ENCODE data around the gene NEDD1. TPM values are rescaled to one million over a fixed set of nuclear protein-coding genes. Genes with fewer than 3 reads are reported as not detected.

NEDD1 gene
- total RNA-seq, 1 donor from 2014 or later: 31.3 TPM

GRCh38 chr12:96874211-96874610 is 32.8 kb upstream of the NEDD1 start:
- H3K79me2 ChIP-seq (ENCODE audit: insufficient read depth, low read length): no peaks in the 10 kb centered on the region
- no peak overlapping the region for H2AFZ ChIP-seq (ENCODE audit: low read depth, low read length)
- no peaks in the 10 kb centered on the region for H3K36me3 Mint-ChIP-seq (ENCODE audit: low read depth, unreplicated experiment)
- H3K9me3 ChIP-seq (ENCODE audit: insufficient read depth, low read depth, low read length): no peaks in the 10 kb centered on the region
- no peak overlapping the region for H3K4me3 ChIP-seq (ENCODE audit: insufficient read depth, low read depth, low read length)
- no peak overlapping the region for H3K4me2 ChIP-seq (ENCODE audit: low read length)
- H3K4me1 ChIP-seq (ENCODE audit: insufficient read depth, low read length): peaks cover 13% of the 10 kb centered on the region
- TF ChIP-seq, protein P1, sequence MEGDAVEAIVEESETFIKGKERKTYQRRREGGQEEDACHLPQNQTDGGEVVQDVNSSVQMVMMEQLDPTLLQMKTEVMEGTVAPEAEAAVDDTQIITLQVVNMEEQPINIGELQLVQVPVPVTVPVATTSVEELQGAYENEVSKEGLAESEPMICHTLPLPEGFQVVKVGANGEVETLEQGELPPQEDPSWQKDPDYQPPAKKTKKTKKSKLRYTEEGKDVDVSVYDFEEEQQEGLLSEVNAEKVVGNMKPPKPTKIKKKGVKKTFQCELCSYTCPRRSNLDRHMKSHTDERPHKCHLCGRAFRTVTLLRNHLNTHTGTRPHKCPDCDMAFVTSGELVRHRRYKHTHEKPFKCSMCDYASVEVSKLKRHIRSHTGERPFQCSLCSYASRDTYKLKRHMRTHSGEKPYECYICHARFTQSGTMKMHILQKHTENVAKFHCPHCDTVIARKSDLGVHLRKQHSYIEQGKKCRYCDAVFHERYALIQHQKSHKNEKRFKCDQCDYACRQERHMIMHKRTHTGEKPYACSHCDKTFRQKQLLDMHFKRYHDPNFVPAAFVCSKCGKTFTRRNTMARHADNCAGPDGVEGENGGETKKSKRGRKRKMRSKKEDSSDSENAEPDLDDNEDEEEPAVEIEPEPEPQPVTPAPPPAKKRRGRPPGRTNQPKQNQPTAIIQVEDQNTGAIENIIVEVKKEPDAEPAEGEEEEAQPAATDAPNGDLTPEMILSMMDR (IDR thresholded peaks at IDR 0.05; ENCODE audit: insufficient read depth, low read depth, low read length): no peak
- no peak for TF ChIP-seq EZH2 (IDR thresholded peaks at IDR 0.05; ENCODE audit: insufficient read depth, low read length)
- H3K9me3 Mint-ChIP-seq (ENCODE audit: unreplicated experiment): no peaks in the 10 kb centered on the region
- no peaks in the 10 kb centered on the region for H3K27me3 ChIP-seq (ENCODE audit: insufficient read depth, low read length)
- H3K9ac ChIP-seq (ENCODE audit: low read length): no peak overlapping the region
- DNase-seq (ENCODE audit: low read depth): no peak
- peaks cover 21% of the 10 kb centered on the region for H3K4me1 Mint-ChIP-seq (ENCODE audit: low read depth, unreplicated experiment)
- H3K27ac Mint-ChIP-seq (ENCODE audit: unreplicated experiment): no peak overlapping the region
- no peaks in the 10 kb centered on the region for H3K27me3 Mint-ChIP-seq (ENCODE audit: low read depth, unreplicated experiment)
- H3K4me3 Mint-ChIP-seq (ENCODE audit: unreplicated experiment): no peak overlapping the region
- no peaks in the 10 kb centered on the region for H3K36me3 ChIP-seq (ENCODE audit: insufficient read depth, low read length)
- H4K20me1 ChIP-seq (ENCODE audit: insufficient read depth, low read length): no peaks in the 10 kb centered on the region
- no peak overlapping the region for H3K27ac ChIP-seq (ENCODE audit: low read depth, low read length)
- FAIRE-seq: no peak

GRCh38 chr12:96876966-96877365 is 30.1 kb upstream of the NEDD1 start:
- FAIRE-seq (no peak), DNase-seq (ENCODE audit: low read depth) (peak; percentile 42)
- no peak overlapping the region for H3K4me3 Mint-ChIP-seq (ENCODE audit: unreplicated experiment)
- H3K27me3 ChIP-seq (ENCODE audit: insufficient read depth, low read length): no peaks in the 10 kb centered on the region
- peaks cover 24% of the 10 kb centered on the region for H3K4me1 ChIP-seq (ENCODE audit: insufficient read depth, low read length)
- no peak overlapping the region for H3K27ac Mint-ChIP-seq (ENCODE audit: unreplicated experiment)
- H3K36me3 Mint-ChIP-seq (ENCODE audit: low read depth, unreplicated experiment): no peaks in the 10 kb centered on the region
- no peaks in the 10 kb centered on the region for H3K79me2 ChIP-seq (ENCODE audit: insufficient read depth, low read length)
- no peaks in the 10 kb centered on the region for H3K27me3 Mint-ChIP-seq (ENCODE audit: low read depth, unreplicated experiment)
- H3K27ac ChIP-seq (ENCODE audit: low read depth, low read length): no peak overlapping the region
- H2AFZ ChIP-seq (ENCODE audit: low read depth, low read length): no peak overlapping the region
- no peaks in the 10 kb centered on the region for H3K9me3 ChIP-seq (ENCODE audit: insufficient read depth, low read depth, low read length)
- H3K9me3 Mint-ChIP-seq (ENCODE audit: unreplicated experiment): no peaks in the 10 kb centered on the region
- TF ChIP-seq EZH2 (IDR thresholded peaks at IDR 0.05; ENCODE audit: insufficient read depth, low read length): no peak
- TF ChIP-seq, protein P1 (IDR thresholded peaks at IDR 0.05; ENCODE audit: insufficient read depth, low read depth, low read length): no peak
- H3K4me2 ChIP-seq (ENCODE audit: low read length): no peak overlapping the region
- peaks cover 26% of the 10 kb centered on the region for H3K4me1 Mint-ChIP-seq (ENCODE audit: low read depth, unreplicated experiment)
- no peaks in the 10 kb centered on the region for H4K20me1 ChIP-seq (ENCODE audit: insufficient read depth, low read length)
- H3K36me3 ChIP-seq (ENCODE audit: insufficient read depth, low read length): no peaks in the 10 kb centered on the region
- H3K4me3 ChIP-seq (ENCODE audit: insufficient read depth, low read depth, low read length): no peak overlapping the region
- no peak overlapping the region for H3K9ac ChIP-seq (ENCODE audit: low read length)

DNA sequence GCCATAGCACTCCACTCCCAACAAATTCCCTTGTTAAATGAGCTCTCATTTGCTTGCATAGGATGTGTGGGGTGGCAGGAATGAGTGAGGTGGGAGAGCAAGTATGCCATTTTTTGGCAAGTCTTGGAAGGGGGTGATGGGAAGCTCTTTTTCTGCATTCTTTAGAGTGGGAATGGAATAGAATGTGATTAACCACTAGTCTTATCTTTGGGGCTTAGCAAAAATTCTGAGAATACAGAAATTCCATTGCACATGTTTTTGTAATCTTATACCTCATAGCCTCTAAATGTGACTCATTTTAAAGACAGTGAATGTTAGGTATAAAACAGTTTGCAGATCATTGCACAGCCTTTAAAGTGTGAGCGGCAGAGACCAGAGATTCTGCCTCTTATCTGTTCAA is 28.4 kb upstream of the NEDD1 start:
- H3K9ac ChIP-seq (ENCODE audit: low read length): peak overlapping the region; percentile 65
- H3K9me3 ChIP-seq (ENCODE audit: insufficient read depth, low read depth, low read length): no peaks in the 10 kb centered on the region
- Mint-ChIP-seq H3K4me1 (ENCODE audit: low read depth, unreplicated experiment) (peaks cover 26% of the 10 kb centered on the region), H3K27me3 (ENCODE audit: low read depth, unreplicated experiment) (no peaks in the 10 kb centered on the region), H3K9me3 (ENCODE audit: unreplicated experiment) (no peaks in the 10 kb centered on the region), H3K4me3 (ENCODE audit: unreplicated experiment) (no peak overlapping the region), H3K27ac (ENCODE audit: unreplicated experiment) (peak overlapping the region; percentile 89), H3K36me3 (ENCODE audit: low read depth, unreplicated experiment) (no peaks in the 10 kb centered on the region)
- peak overlapping the region; percentile 25 for H2AFZ ChIP-seq (ENCODE audit: low read depth, low read length)
- H3K79me2 ChIP-seq (ENCODE audit: insufficient read depth, low read length): no peaks in the 10 kb centered on the region
- peaks cover 34% of the 10 kb centered on the region for H3K4me1 ChIP-seq (ENCODE audit: insufficient read depth, low read length)
- peak overlapping the region; percentile 9 for H3K4me3 ChIP-seq (ENCODE audit: insufficient read depth, low read depth, low read length)
- no peaks in the 10 kb centered on the region for H3K36me3 ChIP-seq (ENCODE audit: insufficient read depth, low read length)
- peak overlapping the region; percentile 71 for H3K4me2 ChIP-seq (ENCODE audit: low read length)
- FAIRE-seq: peak; percentile 97
- no peaks in the 10 kb centered on the region for H4K20me1 ChIP-seq (ENCODE audit: insufficient read depth, low read length)
- no peaks in the 10 kb centered on the region for H3K27me3 ChIP-seq (ENCODE audit: insufficient read depth, low read length)
- H3K27ac ChIP-seq (ENCODE audit: low read depth, low read length): peak overlapping the region; percentile 66
- no peak for TF ChIP-seq EZH2 (IDR thresholded peaks at IDR 0.05; ENCODE audit: insufficient read depth, low read length)
- TF ChIP-seq, protein P1 (IDR thresholded peaks at IDR 0.05; ENCODE audit: insufficient read depth, low read depth, low read length): no peak
- DNase-seq (ENCODE audit: low read depth): peak; percentile 96
